HG02884 (cell line): Measurements from ENCODE around the gene B3GAT1.

Experiments
- ATAC-seq: cut with Tn5 transposase; IDR thresholded peaks from one replicate; pipeline ENCODE4 v1.9.1; 2021; ENCODE audit warnings: mild to moderate bottlenecking, moderate library complexity; ENCODE audit not compliant: unreplicated experiment

Gene B3GAT1

GRCh38 chr11:134410766-134411165, 1.3 kb downstream of the B3GAT1 start:
- no peak for ATAC-seq

- no peak for ATAC-seq
Measured at GRCh38 chr11:134409552-134410429, 2.3 kb downstream of the B3GAT1 start.

- no peak for ATAC-seq
Measured at GRCh38 chr11:134407923-134408322, 4.1 kb downstream of the B3GAT1 start.

GRCh38 chr11:134407321-134407828, 4.7 kb downstream of the B3GAT1 start:
- no peak for ATAC-seq

GRCh38 chr11:134406264-134407185, 5.5 kb downstream of the B3GAT1 start:
- ATAC-seq = no peak

GRCh38 chr11:134405841-134406240, 6.2 kb downstream of the B3GAT1 start:
- ATAC-seq = no peak

- no peak for ATAC-seq
Measured at GRCh38 chr11:134405436-134405835, 6.6 kb downstream of the B3GAT1 start.

- no peak for ATAC-seq
Measured at GRCh38 chr11:134404575-134405341, 7.3 kb downstream of the B3GAT1 start.

GRCh38 chr11:134402910-134403309, 9.1 kb downstream of the B3GAT1 start:
- no peak for ATAC-seq

GRCh38 chr11:134401825-134402809, 9.9 kb downstream of the B3GAT1 start:
- ATAC-seq = no peak

GRCh38 chr11:134399996-134400395, 12.0 kb downstream of the B3GAT1 start:
- no peak for ATAC-seq

GRCh38 chr11:134399293-134399654, 12.8 kb downstream of the B3GAT1 start:
- no peak for ATAC-seq

- ATAC-seq = no peak
Measured at GRCh38 chr11:134398644-134399292, 13.3 kb downstream of the B3GAT1 start.

GRCh38 chr11:134398079-134398444, 14.0 kb downstream of the B3GAT1 start:
- no peak for ATAC-seq

- no peak for ATAC-seq
Measured at GRCh38 chr11:134397304-134398078, 14.6 kb downstream of the B3GAT1 start.

GRCh38 chr11:134395002-134395401, 17.0 kb downstream of the B3GAT1 start:
- no peak for ATAC-seq

GRCh38 chr11:134394311-134394710, 17.7 kb downstream of the B3GAT1 start:
- ATAC-seq = no peak

GRCh38 chr11:134393638-134394037, 18.4 kb downstream of the B3GAT1 start:
- ATAC-seq = no peak
